ENCODE data around the gene FBXL7. TPM values are rescaled to one million over a fixed set of nuclear protein-coding genes. Genes with fewer than 3 reads are reported as not detected.

The FBXL7 gene
- polyA plus RNA-seq, 4 donors = 0.22 to 4.2 (median 2.7) TPM

GRCh38 chr5:15522187-15522520, 22.2 kb downstream of the FBXL7 start:
- no peak for DNase-seq
- Histone ChIP-seq H3K4me1 (ENCODE audit: control insufficient read depth in 3 of 3, insufficient read depth in 2 of 3, low read depth in 1 of 3, low read length in 2 of 3) (no peaks in the 10 kb centered on the region), H3K27ac (ENCODE audit: low read depth in 1 of 3, low read length in 2 of 3) (no peak overlapping the region), H3K27me3 (ENCODE audit: control insufficient read depth in 3 of 3, insufficient read depth in 3 of 3, low read length in 3 of 3) (no peaks in the 10 kb centered on the region), H3K9me3 (ENCODE audit: control insufficient read depth in 2 of 2, insufficient read depth in 1 of 2, low read depth in 1 of 2, low read length in 1 of 2) (no peaks in the 10 kb centered on the region), H3K4me3 (ENCODE audit: low read depth in 1 of 3, low read length in 3 of 3) (no peak overlapping the region), H3K36me3 (ENCODE audit: control insufficient read depth in 3 of 3, insufficient read depth in 2 of 3, low read depth in 1 of 3, low read length in 3 of 3) (no peaks in the 10 kb centered on the region)
- FAIRE-seq = no peak
- 47 to 53% (median 50%) methylated on average over 3 of the region's 3 CpGs for WGBS, 3 donors

GRCh38 chr5:15524712-15525111, 24.7 kb downstream of the FBXL7 start:
- H3K36me3 ChIP-seq (ENCODE audit: control insufficient read depth in 3 of 3, insufficient read depth in 2 of 3, low read depth in 1 of 3, low read length in 3 of 3) = no peaks in the 10 kb centered on the region
- no peak overlapping the region for H3K27ac ChIP-seq (ENCODE audit: low read depth in 1 of 3, low read length in 2 of 3)
- H3K4me1 ChIP-seq (ENCODE audit: control insufficient read depth in 3 of 3, insufficient read depth in 2 of 3, low read depth in 1 of 3, low read length in 2 of 3) = no peaks in the 10 kb centered on the region
- H3K27me3 ChIP-seq (ENCODE audit: control insufficient read depth in 3 of 3, insufficient read depth in 3 of 3, low read length in 3 of 3) = no peaks in the 10 kb centered on the region
- no peaks in the 10 kb centered on the region for H3K9me3 ChIP-seq (ENCODE audit: control insufficient read depth in 2 of 2, insufficient read depth in 1 of 2, low read depth in 1 of 2, low read length in 1 of 2)
- FAIRE-seq (no peak), DNase-seq (no peak)
- no peak overlapping the region for H3K4me3 ChIP-seq (ENCODE audit: low read depth in 1 of 3, low read length in 3 of 3)
- 57 to 86% (median 59%) methylated on average over 2 of the region's 2 CpGs for WGBS, 3 donors

- 69 to 82% (median 78%) methylated on average over 3 of the region's 3 CpGs for WGBS, 3 donors
- no peak for FAIRE-seq
- no peak overlapping the region for H3K4me3 ChIP-seq (ENCODE audit: low read depth in 1 of 3, low read length in 3 of 3)
Observed at GRCh38 chr5:15525703-15526275, 25.8 kb downstream of the FBXL7 start.

GRCh38 chr5:15526413-15526812, 26.4 kb downstream of the FBXL7 start:
- Histone ChIP-seq H3K27ac (ENCODE audit: low read depth in 1 of 3, low read length in 2 of 3) (no peak overlapping the region), H3K9me3 (ENCODE audit: control insufficient read depth in 2 of 2, insufficient read depth in 1 of 2, low read depth in 1 of 2, low read length in 1 of 2) (no peaks in the 10 kb centered on the region), H3K27me3 (ENCODE audit: control insufficient read depth in 3 of 3, insufficient read depth in 3 of 3, low read length in 3 of 3) (no peaks in the 10 kb centered on the region), H3K4me3 (ENCODE audit: low read depth in 1 of 3, low read length in 3 of 3) (no peak overlapping the region), H3K4me1 (ENCODE audit: control insufficient read depth in 3 of 3, insufficient read depth in 2 of 3, low read depth in 1 of 3, low read length in 2 of 3) (no peaks in the 10 kb centered on the region), H3K36me3 (ENCODE audit: control insufficient read depth in 3 of 3, insufficient read depth in 2 of 3, low read depth in 1 of 3, low read length in 3 of 3) (no peaks in the 10 kb centered on the region)
- no peak for DNase-seq
- no peak for FAIRE-seq
- WGBS, 3 donors = 82 to 88% (median 85%) methylated on average over 3 of the region's 3 CpGs

More at GRCh38 chr5:15525703-15526275, 25.8 kb downstream of the FBXL7 start:
- Histone ChIP-seq H3K36me3 (ENCODE audit: control insufficient read depth in 3 of 3, insufficient read depth in 2 of 3, low read depth in 1 of 3, low read length in 3 of 3) (no peaks in the 10 kb centered on the region), H3K27me3 (ENCODE audit: control insufficient read depth in 3 of 3, insufficient read depth in 3 of 3, low read length in 3 of 3) (no peaks in the 10 kb centered on the region), H3K27ac (ENCODE audit: low read depth in 1 of 3, low read length in 2 of 3) (no peak overlapping the region), H3K9me3 (ENCODE audit: control insufficient read depth in 2 of 2, insufficient read depth in 1 of 2, low read depth in 1 of 2, low read length in 1 of 2) (no peaks in the 10 kb centered on the region), H3K4me1 (ENCODE audit: control insufficient read depth in 3 of 3, insufficient read depth in 2 of 3, low read depth in 1 of 3, low read length in 2 of 3) (no peaks in the 10 kb centered on the region)
- no peak for DNase-seq

GRCh38 chr5:15528476-15528875, 28.5 kb downstream of the FBXL7 start:
- Histone ChIP-seq H3K9me3 (ENCODE audit: control insufficient read depth in 2 of 2, insufficient read depth in 1 of 2, low read depth in 1 of 2, low read length in 1 of 2) (no peaks in the 10 kb centered on the region), H3K36me3 (ENCODE audit: control insufficient read depth in 3 of 3, insufficient read depth in 2 of 3, low read depth in 1 of 3, low read length in 3 of 3) (no peaks in the 10 kb centered on the region), H3K27ac (ENCODE audit: low read depth in 1 of 3, low read length in 2 of 3) (no peak overlapping the region), H3K4me3 (ENCODE audit: low read depth in 1 of 3, low read length in 3 of 3) (no peak overlapping the region), H3K27me3 (ENCODE audit: control insufficient read depth in 3 of 3, insufficient read depth in 3 of 3, low read length in 3 of 3) (no peaks in the 10 kb centered on the region), H3K4me1 (ENCODE audit: control insufficient read depth in 3 of 3, insufficient read depth in 2 of 3, low read depth in 1 of 3, low read length in 2 of 3) (no peaks in the 10 kb centered on the region)
- WGBS, 3 donors = 78 to 86% (median 80%) methylated on average over 3 of the region's 3 CpGs
- FAIRE-seq = no peak
- no peak for DNase-seq

GRCh38 chr5:15529013-15529412, 29.0 kb downstream of the FBXL7 start:
- WGBS, 3 donors = 84 to 92% (median 87%) methylated on average over 5 of the region's 5 CpGs
- H3K27ac ChIP-seq (ENCODE audit: low read depth in 1 of 3, low read length in 2 of 3) = no peak overlapping the region
- no peaks in the 10 kb centered on the region for H3K36me3 ChIP-seq (ENCODE audit: control insufficient read depth in 3 of 3, insufficient read depth in 2 of 3, low read depth in 1 of 3, low read length in 3 of 3)
- no peaks in the 10 kb centered on the region for H3K9me3 ChIP-seq (ENCODE audit: control insufficient read depth in 2 of 2, insufficient read depth in 1 of 2, low read depth in 1 of 2, low read length in 1 of 2)
- DNase-seq (no peak), FAIRE-seq (no peak)
- H3K4me1 ChIP-seq (ENCODE audit: control insufficient read depth in 3 of 3, insufficient read depth in 2 of 3, low read depth in 1 of 3, low read length in 2 of 3) = no peaks in the 10 kb centered on the region
- no peak overlapping the region for H3K4me3 ChIP-seq (ENCODE audit: low read depth in 1 of 3, low read length in 3 of 3)
- no peaks in the 10 kb centered on the region for H3K27me3 ChIP-seq (ENCODE audit: control insufficient read depth in 3 of 3, insufficient read depth in 3 of 3, low read length in 3 of 3)

- H3K27me3 ChIP-seq (ENCODE audit: control insufficient read depth in 3 of 3, insufficient read depth in 3 of 3, low read length in 3 of 3) = no peaks in the 10 kb centered on the region
- FAIRE-seq (no peak), DNase-seq (no peak)
- H3K4me1 ChIP-seq (ENCODE audit: control insufficient read depth in 3 of 3, insufficient read depth in 2 of 3, low read depth in 1 of 3, low read length in 2 of 3) = no peaks in the 10 kb centered on the region
- no peak overlapping the region for H3K4me3 ChIP-seq (ENCODE audit: low read depth in 1 of 3, low read length in 3 of 3)
- H3K27ac ChIP-seq (ENCODE audit: low read depth in 1 of 3, low read length in 2 of 3) = no peak overlapping the region
- no peaks in the 10 kb centered on the region for H3K36me3 ChIP-seq (ENCODE audit: control insufficient read depth in 3 of 3, insufficient read depth in 2 of 3, low read depth in 1 of 3, low read length in 3 of 3)
- no peaks in the 10 kb centered on the region for H3K9me3 ChIP-seq (ENCODE audit: control insufficient read depth in 2 of 2, insufficient read depth in 1 of 2, low read depth in 1 of 2, low read length in 1 of 2)
- WGBS, 3 donors = 75% methylated on average over 2 of the region's 2 CpGs
Observed at GRCh38 chr5:15529821-15530220, 29.8 kb downstream of the FBXL7 start.

GRCh38 chr5:15533129-15533893, 33.3 kb downstream of the FBXL7 start:
- FAIRE-seq (no peak), DNase-seq (no peak)
- Histone ChIP-seq H3K4me1 (ENCODE audit: control insufficient read depth in 3 of 3, insufficient read depth in 2 of 3, low read depth in 1 of 3, low read length in 2 of 3) (no peaks in the 10 kb centered on the region), H3K27me3 (ENCODE audit: control insufficient read depth in 3 of 3, insufficient read depth in 3 of 3, low read length in 3 of 3) (no peaks in the 10 kb centered on the region), H3K9me3 (ENCODE audit: control insufficient read depth in 2 of 2, insufficient read depth in 1 of 2, low read depth in 1 of 2, low read length in 1 of 2) (no peaks in the 10 kb centered on the region), H3K36me3 (ENCODE audit: control insufficient read depth in 3 of 3, insufficient read depth in 2 of 3, low read depth in 1 of 3, low read length in 3 of 3) (no peaks in the 10 kb centered on the region), H3K4me3 (ENCODE audit: low read depth in 1 of 3, low read length in 3 of 3) (no peak overlapping the region), H3K27ac (ENCODE audit: low read depth in 1 of 3, low read length in 2 of 3) (peak overlapping the region in 1 of 3 donors; percentile 15)
- WGBS, 3 donors = 53 to 63% (median 57%) methylated on average over 5 of the region's 5 CpGs

GRCh38 chr5:15535938-15536337, 36.0 kb downstream of the FBXL7 start:
- WGBS, 3 donors = 76 to 91% (median 81%) methylated on average over 4 of the region's 4 CpGs
- H3K27ac ChIP-seq (ENCODE audit: low read depth in 1 of 3, low read length in 2 of 3) = no peak overlapping the region
- H3K4me1 ChIP-seq (ENCODE audit: control insufficient read depth in 3 of 3, insufficient read depth in 2 of 3, low read depth in 1 of 3, low read length in 2 of 3) = no peaks in the 10 kb centered on the region
- no peak for DNase-seq
- no peaks in the 10 kb centered on the region for H3K9me3 ChIP-seq (ENCODE audit: control insufficient read depth in 2 of 2, insufficient read depth in 1 of 2, low read depth in 1 of 2, low read length in 1 of 2)
- no peak overlapping the region for H3K4me3 ChIP-seq (ENCODE audit: low read depth in 1 of 3, low read length in 3 of 3)
- no peaks in the 10 kb centered on the region for H3K36me3 ChIP-seq (ENCODE audit: control insufficient read depth in 3 of 3, insufficient read depth in 2 of 3, low read depth in 1 of 3, low read length in 3 of 3)
- no peaks in the 10 kb centered on the region for H3K27me3 ChIP-seq (ENCODE audit: control insufficient read depth in 3 of 3, insufficient read depth in 3 of 3, low read length in 3 of 3)
- FAIRE-seq = no peak
